Measurements from ENCODE around the gene AIPL1.

The AIPL1 gene

DNA sequence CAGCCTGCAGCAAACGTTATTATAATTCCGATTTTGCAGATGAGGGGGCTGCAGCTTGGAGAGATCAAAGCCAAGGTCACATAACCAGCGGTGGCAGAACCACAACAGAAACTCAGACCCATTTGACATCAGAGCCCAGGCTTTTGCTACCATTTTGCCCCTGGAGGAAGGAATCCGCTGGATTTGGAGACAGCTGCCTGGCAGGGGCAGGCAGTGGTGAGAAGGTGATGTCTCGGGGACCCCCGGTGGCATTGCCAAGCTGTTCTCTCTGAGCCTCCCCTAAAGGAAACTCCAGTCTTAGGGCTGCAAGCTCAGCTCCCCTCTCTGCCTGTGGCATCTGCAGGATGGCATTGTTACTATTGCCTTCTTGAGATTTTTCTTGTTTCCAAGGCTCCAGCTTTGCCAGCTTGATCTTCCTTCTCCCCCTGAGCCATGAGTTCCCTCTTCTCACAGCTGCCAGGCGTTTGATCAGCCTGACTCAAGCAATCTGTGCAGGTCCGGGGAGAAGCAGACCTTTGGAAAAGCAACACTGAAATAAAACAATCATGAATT lies 40.8 kb downstream of the AIPL1 start:
- TF ChIP-seq, protein P1, sequence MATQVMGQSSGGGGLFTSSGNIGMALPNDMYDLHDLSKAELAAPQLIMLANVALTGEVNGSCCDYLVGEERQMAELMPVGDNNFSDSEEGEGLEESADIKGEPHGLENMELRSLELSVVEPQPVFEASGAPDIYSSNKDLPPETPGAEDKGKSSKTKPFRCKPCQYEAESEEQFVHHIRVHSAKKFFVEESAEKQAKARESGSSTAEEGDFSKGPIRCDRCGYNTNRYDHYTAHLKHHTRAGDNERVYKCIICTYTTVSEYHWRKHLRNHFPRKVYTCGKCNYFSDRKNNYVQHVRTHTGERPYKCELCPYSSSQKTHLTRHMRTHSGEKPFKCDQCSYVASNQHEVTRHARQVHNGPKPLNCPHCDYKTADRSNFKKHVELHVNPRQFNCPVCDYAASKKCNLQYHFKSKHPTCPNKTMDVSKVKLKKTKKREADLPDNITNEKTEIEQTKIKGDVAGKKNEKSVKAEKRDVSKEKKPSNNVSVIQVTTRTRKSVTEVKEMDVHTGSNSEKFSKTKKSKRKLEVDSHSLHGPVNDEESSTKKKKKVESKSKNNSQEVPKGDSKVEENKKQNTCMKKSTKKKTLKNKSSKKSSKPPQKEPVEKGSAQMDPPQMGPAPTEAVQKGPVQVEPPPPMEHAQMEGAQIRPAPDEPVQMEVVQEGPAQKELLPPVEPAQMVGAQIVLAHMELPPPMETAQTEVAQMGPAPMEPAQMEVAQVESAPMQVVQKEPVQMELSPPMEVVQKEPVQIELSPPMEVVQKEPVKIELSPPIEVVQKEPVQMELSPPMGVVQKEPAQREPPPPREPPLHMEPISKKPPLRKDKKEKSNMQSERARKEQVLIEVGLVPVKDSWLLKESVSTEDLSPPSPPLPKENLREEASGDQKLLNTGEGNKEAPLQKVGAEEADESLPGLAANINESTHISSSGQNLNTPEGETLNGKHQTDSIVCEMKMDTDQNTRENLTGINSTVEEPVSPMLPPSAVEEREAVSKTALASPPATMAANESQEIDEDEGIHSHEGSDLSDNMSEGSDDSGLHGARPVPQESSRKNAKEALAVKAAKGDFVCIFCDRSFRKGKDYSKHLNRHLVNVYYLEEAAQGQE (IDR thresholded peaks at IDR 0.05; ENCODE audit: insufficient read depth in 1 of 2, low read depth in 2 of 2, low read length in 2 of 2): no peak
- TF ChIP-seq POLR2AphosphoS5 (IDR thresholded peaks at IDR 0.05; ENCODE audit: low read depth, low read length): no peak
- no peak for TF ChIP-seq SIN3A (IDR thresholded peaks at IDR 0.05; ENCODE audit: borderline replicate concordance, insufficient read depth, low read length)
- no peak for TF ChIP-seq TAF1 (IDR thresholded peaks at IDR 0.05; ENCODE audit: borderline replicate concordance, insufficient read depth, low read length)
- TF ChIP-seq FOXP2 (optimal IDR thresholded peaks at IDR 0.05; ENCODE audit: borderline replicate concordance, extremely low read depth, extremely low read length, insufficient read depth): no peak

DNA sequence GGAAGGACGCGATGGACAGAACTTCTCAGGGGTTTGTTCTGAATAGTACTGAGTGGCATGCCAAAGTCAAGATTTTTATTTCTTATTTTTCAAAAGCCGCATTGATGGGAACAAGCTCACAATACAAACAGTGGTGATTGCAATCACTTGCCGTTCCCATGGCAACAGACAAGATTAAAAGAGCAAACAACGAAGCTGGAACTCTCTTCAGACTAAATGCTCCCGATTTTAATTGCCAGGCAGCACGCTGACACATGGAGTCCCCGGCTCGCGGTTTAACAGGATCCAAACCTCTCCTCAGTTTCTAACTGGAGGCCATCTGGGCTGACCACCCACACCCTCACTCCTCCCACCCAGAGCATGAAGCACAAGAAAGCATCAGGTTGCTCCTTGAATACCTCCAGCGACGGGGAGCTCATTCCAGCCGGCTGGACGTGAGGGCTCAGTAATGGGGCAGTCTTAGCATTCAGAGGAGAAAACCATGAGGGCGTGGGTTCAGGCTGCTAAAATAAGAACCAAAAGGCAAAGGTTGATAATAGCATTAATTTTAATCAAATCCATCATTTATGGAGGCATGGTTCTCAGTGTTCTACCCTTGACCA lies 41.5 kb downstream of the AIPL1 start:
- TF ChIP-seq SIN3A (IDR thresholded peaks at IDR 0.05; ENCODE audit: borderline replicate concordance, insufficient read depth, low read length) (no peak), POLR2AphosphoS5 (IDR thresholded peaks at IDR 0.05; ENCODE audit: low read depth, low read length) (no peak), TAF1 (IDR thresholded peaks at IDR 0.05; ENCODE audit: borderline replicate concordance, insufficient read depth, low read length) (no peak), FOXP2 (optimal IDR thresholded peaks at IDR 0.05; ENCODE audit: borderline replicate concordance, extremely low read depth, extremely low read length, insufficient read depth) (no peak)
- TF ChIP-seq, protein P1 (IDR thresholded peaks at IDR 0.05; ENCODE audit: insufficient read depth in 1 of 2, low read depth in 2 of 2, low read length in 2 of 2): no peak

- TF ChIP-seq, protein P1 (IDR thresholded peaks at IDR 0.05; ENCODE audit: insufficient read depth in 1 of 2, low read depth in 2 of 2, low read length in 2 of 2): no peak
- TF ChIP-seq TAF1 (IDR thresholded peaks at IDR 0.05; ENCODE audit: borderline replicate concordance, insufficient read depth, low read length) (no peak), POLR2AphosphoS5 (IDR thresholded peaks at IDR 0.05; ENCODE audit: low read depth, low read length) (no peak), FOXP2 (optimal IDR thresholded peaks at IDR 0.05; ENCODE audit: borderline replicate concordance, extremely low read depth, extremely low read length, insufficient read depth) (no peak), SIN3A (IDR thresholded peaks at IDR 0.05; ENCODE audit: borderline replicate concordance, insufficient read depth, low read length) (no peak)
These were observed 42.1 kb downstream of the AIPL1 start for GRCh38 chr17:6392609-6393350.

GRCh38 chr17:6388416-6388815 lies 46.5 kb downstream of the AIPL1 start:
- TF ChIP-seq POLR2AphosphoS5 (IDR thresholded peaks at IDR 0.05; ENCODE audit: low read depth, low read length) (no peak), SIN3A (IDR thresholded peaks at IDR 0.05; ENCODE audit: borderline replicate concordance, insufficient read depth, low read length) (no peak), FOXP2 (optimal IDR thresholded peaks at IDR 0.05; ENCODE audit: borderline replicate concordance, extremely low read depth, extremely low read length, insufficient read depth) (no peak), TAF1 (IDR thresholded peaks at IDR 0.05; ENCODE audit: borderline replicate concordance, insufficient read depth, low read length) (no peak)
- TF ChIP-seq, protein P1 (IDR thresholded peaks at IDR 0.05; ENCODE audit: insufficient read depth in 1 of 2, low read depth in 2 of 2, low read length in 2 of 2): no peak
